OCI-LY3 (cell line): ENCODE measurements around the gene NDUFS7.
"Not testable (repeated sequence)": the region's sequence is repeated elsewhere in the genome, so short reads cannot be mapped to it uniquely, and the experiment has no call there.

Experiments used
- H2AFZ ChIP-seq: fragments of 200-600, 300-600 bp; shearing (Covaris generic); 2 replicates; pipeline ENCODE4 v1.6.0; 2014; ENCODE audit warnings: antibody characterized with exemption, low read depth, low read length
- H3K27ac ChIP-seq: fragments of 200-600, 300-600 bp; sonication (generic); 2 replicates; pipeline ENCODE4 v1.5.1; 2014; ENCODE audit warnings: mild to moderate bottlenecking, low read length, moderate library complexity, mixed read lengths
- H3K27me3 ChIP-seq: fragments of 200-600, 300-600 bp; sonication (generic); 2 replicates; pipeline ENCODE4 v1.6.1; 2014; ENCODE audit warnings: low read depth, low read length, mixed read lengths
- H3K36me3 ChIP-seq: fragments of 200-600, 300-600 bp; sonication (generic); replicated peaks from 2 replicates; pipeline ENCODE3; 2014; ENCODE audit warnings: low read depth, low read length, mixed read lengths
- H3K4me1 ChIP-seq: fragments of 300-600, 200-600 bp; sonication (generic); 2 replicates; pipeline ENCODE4 v1.6.1; 2014; ENCODE audit warnings: low read length, mixed read lengths
- H3K4me2 ChIP-seq: fragments of 200-600, 300-600 bp; sonication (generic); 2 replicates; pipeline ENCODE4 v1.6.1; 2014; ENCODE audit warnings: low read length, mixed read lengths
- H3K4me3 ChIP-seq: fragments of 300-600, 200-600 bp; sonication (generic); 2 replicates; pipeline ENCODE4 v1.5.1; 2014; ENCODE audit warnings: antibody characterized with exemption, mild to moderate bottlenecking, low read length, moderate library complexity
- H3K79me2 ChIP-seq: fragments of 300-600, 200-600 bp; shearing (Covaris generic); 2 replicates; pipeline ENCODE4 v1.6.1; 2014; ENCODE audit warnings: mild to moderate bottlenecking, low read length, mixed read lengths
- H3K9ac ChIP-seq: fragments of 300-600, 200-600 bp; shearing (Covaris generic); 2 replicates; pipeline ENCODE4 v1.6.0; 2014; ENCODE audit warnings: mild to moderate bottlenecking, low read length, moderate library complexity
- H3K9me3 ChIP-seq: fragments of 200-600, 300-600 bp; shearing (Covaris generic); 2 replicates; pipeline ENCODE4 v1.6.1; 2014; ENCODE audit warnings: low read length, mixed read lengths; ENCODE audit not compliant: insufficient read depth
- H4K20me1 ChIP-seq: fragments of 200-600, 300-600 bp; sonication (generic); 2 replicates; pipeline ENCODE4 v1.6.1; 2016; ENCODE audit warnings: low read length, mixed read lengths; ENCODE audit not compliant: insufficient read depth
- EZH2phosphoT487 ChIP-seq: fragments of 200-600 bp; shearing (Covaris generic); IDR thresholded peaks from 2 replicates; pipeline ENCODE4 v1.6.1; 2018; ENCODE audit warnings: antibody characterized with exemption, mixed run types, low read depth
- TF ChIP-seq, protein P1 (sequence below): fragments of 200-600, 300-600 bp; sonication (generic); IDR thresholded peaks from 2 replicates; pipeline ENCODE4 v1.5.1; 2014; ENCODE audit warnings: antibody characterized with exemption, low read length, low read depth

The NDUFS7 gene

DNA sequence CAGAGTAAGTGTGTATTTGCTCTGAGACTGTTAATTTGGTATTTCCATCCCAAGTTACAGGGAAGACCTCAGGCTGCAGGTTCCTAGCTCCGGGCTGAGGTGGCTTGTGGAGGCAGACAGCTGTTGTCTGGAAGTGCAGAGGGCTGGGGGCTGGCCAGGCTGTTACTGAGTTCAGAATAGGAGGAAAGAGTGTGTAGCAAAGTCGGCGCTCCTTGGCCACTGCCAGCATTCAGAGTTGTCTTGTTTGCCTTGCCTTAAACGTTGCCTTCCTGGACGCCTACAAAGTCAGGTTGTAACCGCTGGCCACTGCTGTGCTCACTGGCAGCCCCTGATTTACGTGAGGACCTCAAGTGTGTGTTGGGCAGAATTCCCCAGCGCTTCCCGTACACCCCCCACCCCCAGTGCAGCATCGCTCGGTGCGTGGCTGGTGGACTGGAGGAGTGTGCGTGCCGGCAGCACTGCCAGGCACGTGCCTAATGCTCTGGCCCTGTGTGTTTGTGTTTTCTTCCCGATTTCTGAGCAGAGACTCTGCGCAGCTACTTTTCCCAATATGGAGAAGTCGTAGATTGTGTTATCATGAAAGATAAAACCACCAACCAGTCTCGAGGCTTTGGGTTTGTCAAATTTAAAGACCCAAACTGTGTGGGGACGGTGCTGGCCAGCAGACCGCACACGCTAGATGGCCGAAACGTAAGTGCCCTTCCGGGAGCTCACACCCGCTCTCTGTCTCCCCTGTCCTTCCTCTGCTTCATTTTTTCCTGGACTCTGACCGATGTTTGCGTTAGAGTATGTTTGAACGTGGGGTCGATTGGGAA, 34.2 kb downstream of the NDUFS7 start:
- TF ChIP-seq, protein P1, sequence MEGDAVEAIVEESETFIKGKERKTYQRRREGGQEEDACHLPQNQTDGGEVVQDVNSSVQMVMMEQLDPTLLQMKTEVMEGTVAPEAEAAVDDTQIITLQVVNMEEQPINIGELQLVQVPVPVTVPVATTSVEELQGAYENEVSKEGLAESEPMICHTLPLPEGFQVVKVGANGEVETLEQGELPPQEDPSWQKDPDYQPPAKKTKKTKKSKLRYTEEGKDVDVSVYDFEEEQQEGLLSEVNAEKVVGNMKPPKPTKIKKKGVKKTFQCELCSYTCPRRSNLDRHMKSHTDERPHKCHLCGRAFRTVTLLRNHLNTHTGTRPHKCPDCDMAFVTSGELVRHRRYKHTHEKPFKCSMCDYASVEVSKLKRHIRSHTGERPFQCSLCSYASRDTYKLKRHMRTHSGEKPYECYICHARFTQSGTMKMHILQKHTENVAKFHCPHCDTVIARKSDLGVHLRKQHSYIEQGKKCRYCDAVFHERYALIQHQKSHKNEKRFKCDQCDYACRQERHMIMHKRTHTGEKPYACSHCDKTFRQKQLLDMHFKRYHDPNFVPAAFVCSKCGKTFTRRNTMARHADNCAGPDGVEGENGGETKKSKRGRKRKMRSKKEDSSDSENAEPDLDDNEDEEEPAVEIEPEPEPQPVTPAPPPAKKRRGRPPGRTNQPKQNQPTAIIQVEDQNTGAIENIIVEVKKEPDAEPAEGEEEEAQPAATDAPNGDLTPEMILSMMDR = no peak
- no peak for TF ChIP-seq EZH2phosphoT487
- no peak overlapping the region for H3K4me2 ChIP-seq
- H3K4me1 ChIP-seq = peaks cover 24% of the 10 kb centered on the region
- H3K36me3 ChIP-seq = peaks cover 73% of the 10 kb centered on the region
- H3K9me3 ChIP-seq = no peaks in the 10 kb centered on the region
- no peak overlapping the region for H3K27ac ChIP-seq
- no peaks in the 10 kb centered on the region for H3K27me3 ChIP-seq
- no peak overlapping the region for H2AFZ ChIP-seq
- no peak overlapping the region for H3K9ac ChIP-seq
- peaks cover 91% of the 10 kb centered on the region for H4K20me1 ChIP-seq
- H3K79me2 ChIP-seq = peaks cover 99% of the 10 kb centered on the region
- H3K4me3 ChIP-seq = no peak overlapping the region

DNA sequence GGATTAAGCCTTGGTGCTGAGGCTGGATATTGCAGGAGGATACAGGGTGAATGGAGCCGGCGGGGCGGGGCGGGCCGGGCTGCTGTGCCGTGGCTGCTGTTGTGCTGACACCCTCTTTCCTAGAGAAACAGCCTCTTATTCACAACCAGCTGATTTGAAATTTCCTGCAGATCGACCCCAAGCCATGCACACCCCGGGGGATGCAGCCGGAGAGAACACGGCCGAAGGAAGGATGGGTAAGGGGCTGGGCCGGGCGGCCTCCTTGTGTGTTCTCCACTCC, 34.7 kb downstream of the NDUFS7 start:
- H3K36me3 ChIP-seq = peaks cover 73% of the 10 kb centered on the region
- peaks cover 99% of the 10 kb centered on the region for H3K79me2 ChIP-seq
- no peak overlapping the region for H3K4me3 ChIP-seq
- H3K9me3 ChIP-seq = no peaks in the 10 kb centered on the region
- TF ChIP-seq, protein P1 = no peak
- no peak for TF ChIP-seq EZH2phosphoT487
- no peak overlapping the region for H3K27ac ChIP-seq
- peaks cover 91% of the 10 kb centered on the region for H4K20me1 ChIP-seq
- H3K9ac ChIP-seq = no peak overlapping the region
- H3K4me1 ChIP-seq = peaks cover 18% of the 10 kb centered on the region
- no peaks in the 10 kb centered on the region for H3K27me3 ChIP-seq
- no peak overlapping the region for H3K4me2 ChIP-seq
- no peak overlapping the region for H2AFZ ChIP-seq

DNA sequence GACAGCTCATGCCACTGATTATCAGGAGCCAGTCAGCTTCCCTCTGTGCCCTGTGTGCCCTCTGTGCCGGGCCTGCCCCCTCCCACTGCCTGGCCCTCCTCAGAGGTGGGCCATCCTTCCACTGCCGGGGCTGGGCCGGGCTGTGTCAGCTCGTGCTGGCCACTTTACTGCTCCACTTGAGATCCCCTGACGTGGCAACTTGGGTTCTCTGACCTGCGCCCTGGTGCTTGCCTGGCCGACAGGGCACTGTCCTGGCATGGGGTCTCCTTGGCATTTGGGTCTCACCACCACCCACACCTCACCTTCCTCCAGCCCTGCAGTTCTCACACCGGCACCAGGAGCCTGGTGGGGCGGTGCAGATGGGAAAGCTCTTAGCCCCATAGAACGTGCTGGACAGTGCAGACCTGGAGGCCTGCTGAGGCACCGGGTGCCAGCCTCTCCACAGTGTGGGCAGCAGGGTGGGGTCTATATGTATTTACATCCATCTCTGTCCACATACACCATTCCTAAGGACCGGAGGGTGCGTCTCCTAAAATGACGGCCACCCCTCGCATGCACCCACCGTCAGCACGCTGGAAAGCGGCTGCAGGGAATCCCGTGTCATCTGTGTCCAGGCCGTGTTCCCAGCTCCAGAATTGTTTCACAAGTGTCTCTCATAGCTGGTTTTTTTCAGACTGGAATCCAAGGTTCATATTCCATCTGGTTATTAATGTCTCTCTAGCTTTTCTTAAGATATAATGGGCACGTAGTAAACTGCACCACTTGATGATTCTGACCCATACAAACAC, 35.4 kb downstream of the NDUFS7 start:
- Histone ChIP-seq H3K27me3 (no peaks in the 10 kb centered on the region), H3K9ac (no peak overlapping the region), H3K27ac (no peak overlapping the region), H3K79me2 (peaks cover 99% of the 10 kb centered on the region), H3K4me2 (no peak overlapping the region), H3K4me1 (peaks cover 12% of the 10 kb centered on the region), H4K20me1 (peaks cover 91% of the 10 kb centered on the region), H2AFZ (no peak overlapping the region), H3K9me3 (no peaks in the 10 kb centered on the region), H3K4me3 (no peak overlapping the region), H3K36me3 (peaks cover 73% of the 10 kb centered on the region)
- TF ChIP-seq, protein P1 = no peak
- no peak for TF ChIP-seq EZH2phosphoT487

DNA sequence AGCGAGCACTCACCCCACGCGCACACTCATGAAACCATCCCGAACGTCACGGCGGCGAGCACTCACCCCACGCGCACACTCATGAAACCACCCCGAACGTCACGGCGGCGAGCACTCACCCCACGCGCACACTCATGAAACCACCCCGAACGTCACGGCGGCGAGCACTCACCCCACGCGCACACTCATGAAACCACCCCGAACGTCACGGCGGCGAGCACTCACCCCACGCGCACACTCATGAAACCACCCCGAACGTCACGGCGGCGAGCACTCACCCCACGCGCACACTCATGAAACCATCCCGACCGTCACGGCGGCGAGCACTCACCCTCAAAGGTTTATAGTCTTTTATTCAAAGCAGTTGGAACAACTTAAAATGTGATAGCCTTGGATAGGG, 36.4 kb downstream of the NDUFS7 start:
- peaks cover 80% of the 10 kb centered on the region for H3K36me3 ChIP-seq

More for the DNA sequence above, 36.4 kb downstream of the NDUFS7 start:
- H3K4me3 ChIP-seq, H3K27me3 ChIP-seq, H3K9ac ChIP-seq, H3K4me1 ChIP-seq, H2AFZ ChIP-seq, H3K4me2 ChIP-seq, H3K9me3 ChIP-seq, H3K27ac ChIP-seq: not testable (repeated sequence)
- Histone ChIP-seq H4K20me1 (peaks cover 90% of the 10 kb centered on the region), H3K79me2 (peaks cover 98% of the 10 kb centered on the region)
